Renal pelvis (tissue), 4 donors: ENCODE results near the gene FEZ2. TPM values are rescaled to one million over a fixed set of nuclear protein-coding genes. Genes with fewer than 3 reads are reported as not detected.

Experiments
- DNase-seq: peaks from one replicate; pipeline ENCODE4 v3.0.0-alpha.2; 2013
- polyA plus RNA-seq, 3 donors: library from polyadenylated mRNA; unstranded; fragments of 120-200 nt; gene quantifications; one replicate each; pipeline ENCODE4 v1.2.1, GENCODE V29; 2013; ENCODE audit not compliant: insufficient read length in 3 of 3

FEZ2 gene
- polyA plus RNA-seq, 3 donors, result 70.9 to 88.5 (median 76.9) TPM

- DNase-seq, result no peak
These were observed 901 bp downstream of the FEZ2 start for GRCh38 chr2:36597003-36597531.

- DNase-seq, result no peak
These were observed 1.6 kb downstream of the FEZ2 start for GRCh38 chr2:36596397-36596796.

GRCh38 chr2:36594849-36595248, 3.1 kb downstream of the FEZ2 start:
- DNase-seq, result no peak

- no peak for DNase-seq
These were observed 8.7 kb downstream of the FEZ2 start for GRCh38 chr2:36589230-36589630.

GRCh38 chr2:36587556-36587955, 10.4 kb downstream of the FEZ2 start:
- DNase-seq, result no peak

- no peak for DNase-seq
These were observed 10.9 kb downstream of the FEZ2 start for GRCh38 chr2:36587101-36587500.

- DNase-seq, result no peak
These were observed 11.3 kb downstream of the FEZ2 start for GRCh38 chr2:36586672-36587071.

- DNase-seq, result no peak
These were observed 13.7 kb downstream of the FEZ2 start for GRCh38 chr2:36584148-36584794.

- no peak for DNase-seq
These were observed 15.0 kb downstream of the FEZ2 start for GRCh38 chr2:36582951-36583350.

- no peak for DNase-seq
These were observed 15.4 kb downstream of the FEZ2 start for GRCh38 chr2:36582538-36582937.

- DNase-seq, result no peak
These were observed 18.7 kb downstream of the FEZ2 start for GRCh38 chr2:36579297-36579664.

- DNase-seq, result no peak
These were observed 19.3 kb downstream of the FEZ2 start for GRCh38 chr2:36578343-36579296.

GRCh38 chr2:36577884-36578283, 20.1 kb downstream of the FEZ2 start:
- DNase-seq, result no peak

GRCh38 chr2:36574560-36574959, 23.4 kb downstream of the FEZ2 start:
- no peak for DNase-seq

- no peak for DNase-seq
These were observed 24.8 kb downstream of the FEZ2 start for GRCh38 chr2:36573165-36573564.

GRCh38 chr2:36572719-36573059, 25.3 kb downstream of the FEZ2 start:
- no peak for DNase-seq

GRCh38 chr2:36572054-36572718, 25.8 kb downstream of the FEZ2 start:
- DNase-seq, result no peak

GRCh38 chr2:36570416-36570815, 27.6 kb downstream of the FEZ2 start:
- no peak for DNase-seq

GRCh38 chr2:36569267-36569856, 28.6 kb downstream of the FEZ2 start:
- DNase-seq, result no peak

GRCh38 chr2:36568516-36569246, 29.3 kb downstream of the FEZ2 start:
- no peak for DNase-seq

- no peak for DNase-seq
These were observed 30.1 kb downstream of the FEZ2 start for GRCh38 chr2:36567711-36568408.
